HTERT RPE-1 (cell line): ENCODE measurements around the gene FBN2.

Experiments used
- in situ Hi-C: fragments of 300-500 bp; cut with MboI; formaldehyde crosslinking; loops from 4 replicates; pipeline ENCODE4 v1.14.3; 2020; ENCODE audit warnings: low sequenced_read_pairs

Gene FBN2

GRCh38 chr5:128213833-128214232 lies 324.2 kb downstream of the FBN2 start:
- in situ Hi-C loops, result no loop called here

GRCh38 chr5:128213340-128213739 lies 324.7 kb downstream of the FBN2 start:
- in situ Hi-C loops, result no loop called here

GRCh38 chr5:128212191-128212806 lies 325.7 kb downstream of the FBN2 start:
- in situ Hi-C loops, result no loop called here

- in situ Hi-C loops, result no loop called here
These were observed 329.6 kb downstream of the FBN2 start for GRCh38 chr5:128208436-128208835.
